OCI-LY3 (cell line): ENCODE data around the gene AQP12A.

ENCODE experiments used
- H2AFZ ChIP-seq: fragments of 200-600, 300-600 bp; shearing (Covaris generic); 2 replicates; pipeline ENCODE4 v1.6.0; 2014; ENCODE audit warnings: antibody characterized with exemption, low read depth, low read length
- H3K27ac ChIP-seq: fragments of 200-600, 300-600 bp; sonication (generic); 2 replicates; pipeline ENCODE4 v1.5.1; 2014; ENCODE audit warnings: mild to moderate bottlenecking, low read length, moderate library complexity, mixed read lengths
- H3K27me3 ChIP-seq: fragments of 200-600, 300-600 bp; sonication (generic); 2 replicates; pipeline ENCODE4 v1.6.1; 2014; ENCODE audit warnings: low read depth, low read length, mixed read lengths
- H3K36me3 ChIP-seq: fragments of 200-600, 300-600 bp; sonication (generic); replicated peaks from 2 replicates; pipeline ENCODE3; 2014; ENCODE audit warnings: low read depth, low read length, mixed read lengths
- H3K4me1 ChIP-seq: fragments of 300-600, 200-600 bp; sonication (generic); 2 replicates; pipeline ENCODE4 v1.6.1; 2014; ENCODE audit warnings: low read length, mixed read lengths
- H3K4me2 ChIP-seq: fragments of 200-600, 300-600 bp; sonication (generic); 2 replicates; pipeline ENCODE4 v1.6.1; 2014; ENCODE audit warnings: low read length, mixed read lengths
- H3K4me3 ChIP-seq: fragments of 300-600, 200-600 bp; sonication (generic); 2 replicates; pipeline ENCODE4 v1.5.1; 2014; ENCODE audit warnings: antibody characterized with exemption, mild to moderate bottlenecking, low read length, moderate library complexity
- H3K79me2 ChIP-seq: fragments of 300-600, 200-600 bp; shearing (Covaris generic); 2 replicates; pipeline ENCODE4 v1.6.1; 2014; ENCODE audit warnings: mild to moderate bottlenecking, low read length, mixed read lengths
- H3K9ac ChIP-seq: fragments of 300-600, 200-600 bp; shearing (Covaris generic); 2 replicates; pipeline ENCODE4 v1.6.0; 2014; ENCODE audit warnings: mild to moderate bottlenecking, low read length, moderate library complexity
- H3K9me3 ChIP-seq: fragments of 200-600, 300-600 bp; shearing (Covaris generic); 2 replicates; pipeline ENCODE4 v1.6.1; 2014; ENCODE audit warnings: low read length, mixed read lengths; ENCODE audit not compliant: insufficient read depth
- H4K20me1 ChIP-seq: fragments of 200-600, 300-600 bp; sonication (generic); 2 replicates; pipeline ENCODE4 v1.6.1; 2016; ENCODE audit warnings: low read length, mixed read lengths; ENCODE audit not compliant: insufficient read depth
- CTCF ChIP-seq: fragments of 200-600, 300-600 bp; sonication (generic); IDR thresholded peaks from 2 replicates; pipeline ENCODE4 v1.5.1; 2014; ENCODE audit warnings: antibody characterized with exemption, low read length, low read depth
- EZH2phosphoT487 ChIP-seq: fragments of 200-600 bp; shearing (Covaris generic); IDR thresholded peaks from 2 replicates; pipeline ENCODE4 v1.6.1; 2018; ENCODE audit warnings: antibody characterized with exemption, mixed run types, low read depth

Gene AQP12A

GRCh38 chr2:240713071-240713927, 21.6 kb downstream of the AQP12A start:
- Histone ChIP-seq H3K9me3 (no peaks in the 10 kb centered on the region), H3K4me3 (no peak overlapping the region), H3K27me3 (no peaks in the 10 kb centered on the region), H2AFZ (no peak overlapping the region), H3K36me3 (no peaks in the 10 kb centered on the region), H3K4me1 (no peaks in the 10 kb centered on the region), H4K20me1 (no peaks in the 10 kb centered on the region), H3K27ac (no peak overlapping the region), H3K9ac (no peak overlapping the region), H3K79me2 (no peaks in the 10 kb centered on the region), H3K4me2 (no peak overlapping the region)
- TF ChIP-seq CTCF (no peak), EZH2phosphoT487 (no peak)

- Histone ChIP-seq H3K36me3 (no peaks in the 10 kb centered on the region), H3K9me3 (no peaks in the 10 kb centered on the region), H3K4me1 (no peaks in the 10 kb centered on the region), H4K20me1 (no peaks in the 10 kb centered on the region), H3K27ac (no peak overlapping the region), H2AFZ (no peak overlapping the region), H3K9ac (no peak overlapping the region), H3K4me2 (no peak overlapping the region), H3K27me3 (no peaks in the 10 kb centered on the region), H3K79me2 (no peaks in the 10 kb centered on the region), H3K4me3 (no peak overlapping the region)
- TF ChIP-seq CTCF: no peak
- no peak for TF ChIP-seq EZH2phosphoT487
Measured at GRCh38 chr2:240713928-240714746, 22.5 kb downstream of the AQP12A start.

GRCh38 chr2:240714747-240715725, 23.4 kb downstream of the AQP12A start:
- no peaks in the 10 kb centered on the region for H3K9me3 ChIP-seq
- no peak overlapping the region for H3K4me3 ChIP-seq
- H4K20me1 ChIP-seq: no peaks in the 10 kb centered on the region
- TF ChIP-seq EZH2phosphoT487 (no peak), CTCF (no peak)
- no peaks in the 10 kb centered on the region for H3K79me2 ChIP-seq
- no peak overlapping the region for H3K9ac ChIP-seq
- H3K27me3 ChIP-seq: no peaks in the 10 kb centered on the region
- no peaks in the 10 kb centered on the region for H3K36me3 ChIP-seq
- no peak overlapping the region for H3K27ac ChIP-seq
- no peaks in the 10 kb centered on the region for H3K4me1 ChIP-seq
- no peak overlapping the region for H3K4me2 ChIP-seq
- no peak overlapping the region for H2AFZ ChIP-seq
